Gastrocnemius medialis (tissue), 4 donors: Measurements from ENCODE around the gene NR3C2. TPM values are rescaled to one million over a fixed set of nuclear protein-coding genes. Genes with fewer than 3 reads are reported as not detected.
A peak's percentile ranks its signal among the peaks of the same experiment; 100 is the strongest.

Experiments
- ATAC-seq, 2 donors: fragments of 150-250 bp; one replicate each; pipeline ENCODE4 v1.9.1; 2016
- DNase-seq, 2 donors: peaks; one replicate each; pipeline ENCODE4 v3.0.0-alpha.2; 2019
- H3K27ac ChIP-seq, 4 donors: fragments of 200-600 bp; sonication (generic); 1 replicate in 1 of 4; 2 replicates in 3 of 4; pipeline ENCODE4 v1.5.1; 2016 to 2018; ENCODE audit warnings: mild to moderate bottlenecking in 2 of 4, moderate library complexity in 1 of 4
- H3K27me3 ChIP-seq, 3 donors: fragments of 200-600 bp; sonication (generic) in 2 of 3; 1 replicate in 1 of 3; 2 replicates in 2 of 3; pipeline versions ENCODE4 v1.5.1 to v1.6.0; 2016 to 2019; ENCODE audit warnings: mild to moderate bottlenecking in 1 of 3, moderate library complexity in 1 of 3
- H3K36me3 ChIP-seq, 2 donors: fragments of 200-600 bp; sonication (generic) in 1 of 2; one replicate each; pipeline ENCODE4 v1.5.1; 2017 to 2018
- H3K4me1 ChIP-seq, 2 donors: fragments of 200-600 bp; sonication (generic) in 1 of 2; one replicate each; pipeline ENCODE4 v1.5.1; 2016 to 2017; ENCODE audit warnings: mild to moderate bottlenecking in 2 of 2
- H3K4me3 ChIP-seq, 4 donors: fragments of 200-600 bp; sonication (generic) in 3 of 4; 1 replicate in 1 of 4; 2 replicates in 3 of 4; pipeline ENCODE4 v1.5.1; 2016 to 2019; ENCODE audit warnings: mild to moderate bottlenecking in 2 of 4
- H3K9me3 ChIP-seq, 3 donors: fragments of 200-600 bp; sonication (generic) in 2 of 3; 1 replicate in 1 of 3; 2 replicates in 2 of 3; pipeline ENCODE4 v1.5.1; 2016 to 2019
- POLR2A ChIP-seq, 2 donors: fragments of 450-650 bp; IDR thresholded peaks; one replicate each; pipeline ENCODE4 v1.6.1; 2017; ENCODE audit warnings: antibody characterized with exemption in 2 of 2, mild to moderate bottlenecking in 2 of 2, moderate library complexity in 2 of 2
- in situ Hi-C, 4 donors: fragments of 200-750 bp; cut with MboI; loops; one replicate each; pipeline versions ENCODE4 v1.15.0 to v1.8.0; 2017; ENCODE audit warnings: low sequenced_read_pairs in 4 of 4
- intact Hi-C: fragments of 100-400 bp; cut with DNase I; formaldehyde crosslinking; loops from one replicate; pipeline ENCODE4 v1.15.1; 2023; ENCODE audit warnings: low total_unique reads
- total RNA-seq, 4 donors: library from RNA; depleted of rRNA; stranded (reverse); fragments of >200 nt; gene quantifications; one replicate each; pipeline versions ENCODE4 v1.1.0 to v1.2.3, GENCODE V29; 2016
- TF ChIP-seq, protein P1 (sequence below), 5 experiments: fragments of 450-650 bp in 3 of 5; fragments of 200-600 bp in 2 of 5; sonication (generic) in 2 of 5; IDR thresholded peaks in 4 of 5; conservative IDR thresholded peaks in 1 of 5; 1 replicate in 4 of 5; 2 replicates in 1 of 5; pipeline ENCODE4 v1.5.1; 2016 to 2019; ENCODE audit warnings: antibody characterized with exemption in 5 of 5, mild to moderate bottlenecking in 3 of 5, moderate library complexity in 3 of 5

Gene NR3C2
- total RNA-seq, 4 donors from 2014 or later = 5.6 to 10.4 (median 8.1) TPM

DNA sequence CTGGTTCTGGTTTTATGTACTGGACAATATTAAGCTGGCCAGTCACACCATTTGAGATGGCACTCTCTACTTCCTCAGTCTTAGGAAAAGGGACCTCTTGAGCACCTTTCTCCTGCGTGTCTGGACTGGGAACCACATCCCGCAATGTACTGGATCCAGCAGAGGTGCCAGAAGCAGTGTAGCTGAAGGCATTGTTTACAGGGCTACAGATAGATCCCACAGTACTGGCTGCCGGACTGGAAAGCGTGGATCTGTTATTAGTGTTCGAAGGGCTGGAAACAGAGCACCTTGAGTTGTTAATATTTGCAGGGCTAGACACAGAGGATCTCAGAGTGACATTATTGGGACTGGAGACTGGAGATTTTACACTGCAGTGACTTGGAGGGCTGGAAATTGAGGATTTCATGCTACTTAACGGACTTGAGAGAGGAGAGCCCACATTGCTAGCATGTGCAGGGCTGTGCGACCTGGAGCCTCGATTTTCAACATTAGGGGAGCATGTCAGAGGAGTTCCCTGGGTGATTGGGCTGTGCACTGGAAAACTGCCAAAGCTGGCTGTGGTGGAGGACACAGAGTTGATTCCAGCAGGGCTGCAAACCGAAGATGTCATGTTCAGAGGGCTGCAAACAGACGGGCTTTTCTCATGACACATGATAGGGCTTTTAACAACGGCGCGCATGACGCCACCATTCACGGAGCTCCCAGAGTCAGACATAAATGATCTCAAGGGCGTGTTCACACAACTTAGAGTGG is 6.4 kb downstream of the NR3C2 start:
- no peak for TF ChIP-seq POLR2A (IDR thresholded peaks at IDR 0.05)
- TF ChIP-seq, protein P1, sequence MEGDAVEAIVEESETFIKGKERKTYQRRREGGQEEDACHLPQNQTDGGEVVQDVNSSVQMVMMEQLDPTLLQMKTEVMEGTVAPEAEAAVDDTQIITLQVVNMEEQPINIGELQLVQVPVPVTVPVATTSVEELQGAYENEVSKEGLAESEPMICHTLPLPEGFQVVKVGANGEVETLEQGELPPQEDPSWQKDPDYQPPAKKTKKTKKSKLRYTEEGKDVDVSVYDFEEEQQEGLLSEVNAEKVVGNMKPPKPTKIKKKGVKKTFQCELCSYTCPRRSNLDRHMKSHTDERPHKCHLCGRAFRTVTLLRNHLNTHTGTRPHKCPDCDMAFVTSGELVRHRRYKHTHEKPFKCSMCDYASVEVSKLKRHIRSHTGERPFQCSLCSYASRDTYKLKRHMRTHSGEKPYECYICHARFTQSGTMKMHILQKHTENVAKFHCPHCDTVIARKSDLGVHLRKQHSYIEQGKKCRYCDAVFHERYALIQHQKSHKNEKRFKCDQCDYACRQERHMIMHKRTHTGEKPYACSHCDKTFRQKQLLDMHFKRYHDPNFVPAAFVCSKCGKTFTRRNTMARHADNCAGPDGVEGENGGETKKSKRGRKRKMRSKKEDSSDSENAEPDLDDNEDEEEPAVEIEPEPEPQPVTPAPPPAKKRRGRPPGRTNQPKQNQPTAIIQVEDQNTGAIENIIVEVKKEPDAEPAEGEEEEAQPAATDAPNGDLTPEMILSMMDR (IDR thresholded peaks at IDR 0.05 in 4 of 5, conservative IDR thresholded peaks at IDR 0.05 in 1 of 5) = no peak
- peak overlapping the region; percentile 6 to 37 (median 10) for H3K27ac ChIP-seq
- ATAC-seq = peak in 1 of 2 donors; percentile 38
- peaks cover 45 to 77% of the 10 kb centered on the region in 2 donors for H3K4me1 ChIP-seq
- intact Hi-C loops (no loop called here), in situ Hi-C loops (loop anchor here in 1 of 4 donors (25.0 kb wide), 1 partner anchor 101 kb away; no protein-coding TSS in a partner anchor)
- H3K9me3 ChIP-seq = no peaks in the 10 kb centered on the region
- no peak overlapping the region for H3K4me3 ChIP-seq
- H3K27me3 ChIP-seq = no peaks in the 10 kb centered on the region
- DNase-seq = no peak
- no peaks in the 10 kb centered on the region for H3K36me3 ChIP-seq

- Histone ChIP-seq H3K27me3 (no peaks in the 10 kb centered on the region), H3K36me3 (no peaks in the 10 kb centered on the region), H3K9me3 (no peaks in the 10 kb centered on the region), H3K4me3 (no peak overlapping the region), H3K4me1 (peaks cover 58 to 74% of the 10 kb centered on the region in 2 donors), H3K27ac (no peak overlapping the region)
- in situ Hi-C loops (loop anchor here in 1 of 4 donors (25.0 kb wide), 1 partner anchor 103 kb away; no protein-coding TSS in a partner anchor), intact Hi-C loops (no loop called here)
- DNase-seq = no peak
- TF ChIP-seq, protein P1 (IDR thresholded peaks at IDR 0.05 in 4 of 5, conservative IDR thresholded peaks at IDR 0.05 in 1 of 5) = no peak
- no peak for TF ChIP-seq POLR2A (IDR thresholded peaks at IDR 0.05)
- ATAC-seq = no peak
Measured at GRCh38 chr4:148434075-148434773, 8.0 kb downstream of the NR3C2 start.

GRCh38 chr4:148431401-148431800 is 10.8 kb downstream of the NR3C2 start:
- no peak for ATAC-seq

DNA sequence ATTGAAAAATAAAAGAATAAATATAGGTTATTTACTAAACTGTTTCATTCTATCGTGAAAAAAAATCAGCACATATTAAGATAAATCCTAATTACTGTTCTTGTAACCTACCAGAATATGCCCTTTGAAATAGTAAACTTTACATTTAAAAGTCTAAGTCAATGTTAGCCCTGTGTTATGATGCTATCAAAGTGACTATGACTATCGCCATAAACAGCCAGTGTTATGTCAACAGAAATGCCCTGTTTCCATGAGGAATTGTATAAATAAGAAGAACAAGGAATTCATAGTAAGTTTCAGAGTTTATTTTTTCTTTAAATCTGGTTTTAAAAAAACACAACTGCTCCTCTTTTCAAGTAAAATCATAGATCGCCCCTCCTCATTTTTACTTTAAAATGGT is 11.4 kb downstream of the NR3C2 start:
- Histone ChIP-seq H3K27ac (no peak overlapping the region), H3K36me3 (no peaks in the 10 kb centered on the region), H3K4me3 (no peak overlapping the region), H3K9me3 (no peaks in the 10 kb centered on the region), H3K27me3 (no peaks in the 10 kb centered on the region), H3K4me1 (peaks cover 58 to 61% of the 10 kb centered on the region in 2 donors)
- DNase-seq (no peak), ATAC-seq (no peak)
- intact Hi-C loops (no loop called here), in situ Hi-C loops (loop anchor here in 1 of 4 donors (25.0 kb wide), 1 partner anchor 106 kb away; no protein-coding TSS in a partner anchor)
- TF ChIP-seq POLR2A (IDR thresholded peaks at IDR 0.05) = no peak
- TF ChIP-seq, protein P1 (IDR thresholded peaks at IDR 0.05 in 4 of 5, conservative IDR thresholded peaks at IDR 0.05 in 1 of 5) = no peak

More at GRCh38 chr4:148431401-148431800, 10.8 kb downstream of the NR3C2 start:
- Histone ChIP-seq H3K9me3 (no peaks in the 10 kb centered on the region), H3K4me3 (no peak overlapping the region), H3K4me1 (peaks cover 58 to 61% of the 10 kb centered on the region in 2 donors), H3K27me3 (no peaks in the 10 kb centered on the region), H3K36me3 (no peaks in the 10 kb centered on the region), H3K27ac (no peak overlapping the region)
- TF ChIP-seq, protein P1 (IDR thresholded peaks at IDR 0.05 in 4 of 5, conservative IDR thresholded peaks at IDR 0.05 in 1 of 5) = no peak
- TF ChIP-seq POLR2A (IDR thresholded peaks at IDR 0.05) = no peak
- intact Hi-C loops (no loop called here), in situ Hi-C loops (loop anchor here in 1 of 4 donors (25.0 kb wide), 1 partner anchor 106 kb away; no protein-coding TSS in a partner anchor)
- DNase-seq = no peak
